EL (cell line): ENCODE results near the gene PPP2R5C.

Experiments used
- DNase-seq: peaks from one replicate; pipeline ENCODE4 v3.0.0-alpha.2; 2016

PPP2R5C gene

GRCh38 chr14:101755591-101756324 is 5.8 kb upstream of the PPP2R5C start:
- no peak for DNase-seq

DNA sequence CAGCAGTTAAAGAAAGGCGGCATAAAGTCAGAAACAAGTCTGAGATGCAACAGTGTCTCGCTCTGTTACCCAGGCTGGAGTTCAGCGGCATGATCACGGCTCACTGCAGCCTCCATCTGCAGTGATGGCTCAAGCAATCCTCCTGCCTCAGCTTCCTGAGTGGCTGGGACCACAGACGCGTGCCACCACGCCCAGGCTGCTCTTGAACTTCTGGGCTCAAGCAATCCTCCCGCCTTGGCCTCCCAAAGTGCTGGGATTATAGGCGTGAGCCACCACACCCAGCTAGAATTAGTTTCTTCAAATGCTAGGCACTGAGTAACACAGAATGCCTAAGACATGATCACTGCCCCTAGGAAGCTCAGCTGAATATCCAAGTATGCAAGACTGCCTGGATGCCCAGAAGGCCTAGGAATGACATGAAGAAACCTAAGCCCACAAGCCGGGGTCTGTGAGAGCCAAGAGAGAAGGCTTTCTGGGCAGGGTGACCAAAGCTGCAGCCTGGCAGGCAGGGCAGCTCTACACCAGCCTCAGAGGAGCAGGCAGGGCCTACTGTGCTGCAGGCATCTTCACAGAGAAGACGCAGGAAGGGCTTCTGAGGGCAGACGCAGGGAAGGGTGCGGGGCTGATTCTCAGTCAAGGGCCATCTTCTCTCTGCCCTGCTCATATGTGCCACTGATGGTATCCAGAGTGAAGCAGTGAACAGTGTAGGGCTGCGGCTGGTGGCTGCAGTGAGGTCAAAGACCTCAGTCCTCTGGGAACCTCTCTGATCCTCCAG is 4.3 kb upstream of the PPP2R5C start:
- DNase-seq: no peak

DNA sequence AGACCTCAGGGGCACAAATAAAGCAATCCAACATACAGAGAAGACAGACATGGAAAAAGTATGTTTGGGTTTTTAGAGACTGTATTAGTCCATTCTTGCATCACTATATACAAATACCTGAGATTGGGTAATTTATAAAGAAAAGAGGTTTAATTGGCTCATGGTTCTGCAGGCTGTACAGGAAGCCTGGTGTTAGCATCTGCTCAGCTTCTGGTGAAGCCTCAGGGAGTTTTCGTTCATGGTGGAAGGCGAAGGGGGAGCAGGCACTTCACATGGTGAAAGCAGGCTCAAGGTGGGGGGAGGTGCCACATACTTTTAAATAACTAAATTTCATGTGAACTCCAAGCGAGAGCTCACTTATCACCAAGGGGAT is 3.7 kb upstream of the PPP2R5C start:
- no peak for DNase-seq

- DNase-seq: no peak
Measured at GRCh38 chr14:101758913-101759593, 2.5 kb upstream of the PPP2R5C start.

DNA sequence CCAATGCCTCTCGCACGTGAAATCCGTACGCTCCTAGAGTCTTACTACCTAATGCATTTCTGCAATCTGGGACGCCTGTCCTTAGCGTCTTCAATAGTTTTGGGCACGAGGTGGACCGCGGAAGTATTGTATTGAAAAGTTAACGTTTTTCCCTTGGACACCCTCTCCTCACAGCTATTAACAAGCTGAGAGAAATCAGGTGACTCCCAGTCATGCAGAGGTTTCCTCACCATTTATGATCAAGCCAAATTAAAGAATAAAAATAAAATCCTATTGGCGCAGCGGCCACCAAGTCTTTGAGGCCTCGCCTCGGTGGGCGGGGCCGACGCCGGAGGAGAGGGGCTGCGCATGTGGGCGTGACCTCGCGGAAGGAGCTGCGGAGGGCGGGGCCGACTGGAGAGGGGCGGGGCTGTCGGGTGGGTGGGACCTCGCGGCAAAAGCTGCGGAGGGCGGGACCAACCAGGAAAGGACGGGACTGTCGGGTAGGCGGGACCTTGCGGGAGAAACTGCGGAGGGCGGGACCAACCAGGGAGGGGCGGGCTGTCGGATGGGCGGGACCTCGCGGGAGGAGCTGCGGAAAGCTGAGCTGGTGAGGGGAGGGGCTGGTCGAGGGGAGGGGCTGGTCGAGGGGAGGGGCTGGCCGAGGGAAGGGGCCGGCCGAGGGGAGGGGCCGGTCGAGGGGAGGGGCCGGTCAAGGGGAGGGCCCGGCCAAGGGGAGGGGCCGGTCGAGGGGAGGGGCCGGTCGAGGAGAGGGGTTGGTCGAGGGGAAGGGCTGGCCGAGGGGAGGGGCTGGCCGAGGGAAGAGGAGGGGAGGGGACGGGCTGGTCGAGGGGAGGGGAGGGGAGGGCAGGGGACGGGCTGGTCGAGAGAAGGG is 1.1 kb upstream of the PPP2R5C start:
- DNase-seq: peak; percentile 97

GRCh38 chr14:101761881-101762529 is 496 bp downstream of the PPP2R5C start:
- peak; percentile 22 for DNase-seq

- DNase-seq: no peak
Measured at GRCh38 chr14:101762530-101763101, 1.1 kb downstream of the PPP2R5C start.

GRCh38 chr14:101763941-101764709 is 2.6 kb downstream of the PPP2R5C start:
- no peak for DNase-seq

GRCh38 chr14:101767618-101768362 is 6.3 kb downstream of the PPP2R5C start:
- no peak for DNase-seq

GRCh38 chr14:101770183-101770582 is 8.7 kb downstream of the PPP2R5C start:
- DNase-seq: no peak

DNA sequence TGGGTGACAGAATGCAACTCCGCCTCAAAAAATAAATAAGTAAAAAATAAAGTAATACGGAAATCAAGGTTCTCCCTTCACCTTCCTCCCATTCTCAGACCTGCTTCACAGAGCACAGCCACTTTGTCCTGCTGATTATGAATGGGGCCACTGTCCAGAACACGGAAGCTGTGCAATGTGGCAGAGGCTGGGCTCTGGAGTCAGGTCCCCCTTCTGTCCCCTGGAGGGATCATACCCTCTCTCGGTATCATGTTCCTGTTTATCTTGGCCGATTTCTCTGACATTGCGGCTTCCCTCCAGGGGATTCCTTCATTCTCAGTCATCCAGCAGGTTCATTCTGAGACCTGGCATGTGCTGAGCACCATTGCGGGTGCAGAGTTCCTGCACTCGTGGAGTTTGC is 11.3 kb downstream of the PPP2R5C start:
- DNase-seq: peak; percentile 30

DNA sequence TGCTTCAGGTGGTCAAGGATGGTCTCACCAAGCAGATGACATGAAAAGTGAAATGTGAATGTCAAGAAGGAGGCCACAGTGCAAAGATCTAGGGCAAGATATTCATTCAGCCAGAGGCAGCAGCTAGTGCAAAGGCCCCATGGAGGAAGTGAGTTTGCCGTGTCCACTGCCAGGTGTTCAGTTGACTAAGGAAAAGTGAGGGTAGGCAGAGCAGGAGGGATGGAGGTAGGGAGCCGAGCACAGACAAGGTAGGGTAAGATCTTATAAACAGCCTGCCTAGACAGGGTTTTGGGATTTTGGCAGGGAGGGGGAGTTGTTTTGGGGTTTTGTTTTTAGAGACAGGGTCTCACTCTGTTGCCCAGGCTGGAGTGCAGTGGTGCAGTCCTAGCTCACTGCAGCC is 11.9 kb downstream of the PPP2R5C start:
- no peak for DNase-seq

- no peak for DNase-seq
Measured at GRCh38 chr14:101774006-101774795, 12.7 kb downstream of the PPP2R5C start.

- no peak for DNase-seq
Measured at GRCh38 chr14:101774814-101775213, 13.3 kb downstream of the PPP2R5C start.

DNA sequence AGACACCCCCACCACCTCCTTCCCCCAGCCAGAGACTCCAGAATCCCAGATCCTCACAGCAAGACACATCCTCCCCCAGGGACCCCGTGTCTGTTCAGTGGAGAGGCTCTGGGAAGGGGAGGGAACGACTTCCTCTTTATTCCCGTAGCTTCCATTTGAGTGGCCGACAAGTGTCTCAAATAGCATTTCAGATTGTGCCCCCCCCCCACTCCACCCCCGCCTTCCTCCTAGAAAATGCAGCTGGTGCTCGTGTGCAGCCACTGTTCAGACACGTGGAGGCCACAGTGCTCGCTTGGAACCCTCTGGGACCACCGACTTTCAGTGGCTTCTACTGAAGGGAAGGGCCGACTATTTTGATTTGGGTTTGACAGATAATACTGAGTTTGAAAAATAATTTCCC is 14.3 kb downstream of the PPP2R5C start:
- DNase-seq: no peak

DNA sequence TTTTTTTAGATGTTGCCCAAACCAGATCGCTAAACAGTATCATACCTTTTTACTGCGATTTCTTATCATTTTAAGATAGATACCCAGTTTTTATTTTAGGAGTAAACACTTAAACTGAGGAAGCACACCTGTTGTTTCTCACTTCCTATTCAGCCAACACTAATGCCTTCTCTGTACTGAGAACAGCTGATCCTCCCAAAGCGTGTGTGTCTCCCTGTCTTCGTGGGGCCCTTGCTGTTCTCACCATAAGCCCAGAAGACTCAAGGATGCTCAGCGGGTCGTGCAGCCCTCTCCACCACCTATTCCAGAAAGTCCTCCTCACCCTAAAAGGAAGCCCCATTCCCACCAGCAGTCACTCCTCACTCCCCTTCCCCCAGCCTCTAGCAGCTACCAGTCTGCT is 14.8 kb downstream of the PPP2R5C start:
- DNase-seq: no peak

- no peak for DNase-seq
Measured at GRCh38 chr14:101780390-101780789, 18.9 kb downstream of the PPP2R5C start.

DNA sequence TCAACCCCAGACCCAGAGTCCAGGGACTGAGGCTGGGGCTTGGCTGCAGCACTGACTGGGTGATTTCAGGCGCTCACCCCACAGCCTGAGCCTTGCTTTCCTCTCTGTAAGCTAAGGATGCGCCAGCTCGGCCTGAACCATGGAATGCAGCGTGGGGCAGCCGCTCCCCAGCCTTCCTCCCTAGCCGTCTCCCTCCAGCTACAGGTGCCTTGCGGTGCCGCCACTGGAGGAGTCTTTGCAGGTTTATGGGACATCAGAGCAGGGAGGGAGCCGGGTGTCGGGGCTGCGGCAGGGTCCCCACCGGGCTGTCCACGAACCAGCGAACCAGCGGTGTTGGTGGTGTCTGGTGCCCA is 19.4 kb downstream of the PPP2R5C start:
- DNase-seq: no peak

GRCh38 chr14:101781240-101782061 is 19.9 kb downstream of the PPP2R5C start:
- peak; percentile 30 for DNase-seq
